Measurements from ENCODE around the gene IQGAP2. TPM values are rescaled to one million over a fixed set of nuclear protein-coding genes. Genes with fewer than 3 reads are reported as not detected.

IQGAP2 gene
- total RNA-seq, 2 experiments from 2014 or later, result 90.5 to 117 TPM

DNA sequence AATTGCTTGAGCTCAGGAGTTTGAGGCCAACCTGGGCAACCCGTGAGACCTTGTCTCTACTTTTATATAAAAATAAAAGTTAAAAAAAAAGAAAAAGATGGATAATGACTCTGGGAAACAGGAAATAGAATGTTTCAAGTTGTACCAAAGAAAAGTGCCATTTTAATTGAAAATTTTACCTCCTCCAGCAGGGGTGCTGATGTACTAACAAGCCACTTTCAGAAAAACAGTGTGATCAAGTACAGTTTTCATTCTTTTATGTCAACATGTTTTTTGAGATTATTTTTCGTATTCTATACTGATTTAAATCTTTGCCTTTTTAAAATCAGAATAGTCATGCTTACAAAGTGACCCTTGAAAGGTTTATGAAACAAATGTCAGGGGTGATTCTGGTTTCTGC is 343.6 kb downstream of the IQGAP2 start:
- POLR2A ChIA-PET, result no interaction called here

DNA sequence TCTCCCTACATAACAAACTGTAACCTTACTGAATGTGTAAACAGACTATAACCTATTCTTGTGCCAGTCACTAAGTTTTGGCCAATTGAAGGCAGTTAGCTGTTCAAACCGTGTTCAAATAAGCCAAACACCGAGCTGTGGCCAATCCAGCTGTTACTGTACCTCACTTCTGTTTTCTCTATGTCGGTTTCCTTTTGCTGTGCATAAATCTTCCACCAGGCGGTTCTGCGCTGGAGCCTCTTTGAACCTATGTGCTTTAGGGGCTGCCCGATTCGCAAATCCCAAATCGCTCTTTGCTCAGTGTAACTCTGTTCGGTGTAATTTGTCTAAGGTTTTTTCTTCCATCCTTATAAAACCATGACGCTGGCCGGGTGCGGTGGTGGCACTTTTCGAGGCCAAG is 344.6 kb downstream of the IQGAP2 start:
- no peak for DNase-seq
- ChIA-PET CTCF (no interaction called here), POLR2A (no interaction called here)
- Mint-ChIP-seq H3K4me3 (no peak overlapping the region), H3K4me1 (peaks cover 4% of the 10 kb centered on the region), H3K36me3 (ENCODE audit: low read depth) (no peaks in the 10 kb centered on the region), H3K9me3 (no peaks in the 10 kb centered on the region), H3K27me3 (peaks cover 13% of the 10 kb centered on the region), H3K27ac (no peak overlapping the region)

More for the DNA sequence above, 343.6 kb downstream of the IQGAP2 start:
- Mint-ChIP-seq H3K9me3 (no peaks in the 10 kb centered on the region), H3K4me1 (peaks cover 4% of the 10 kb centered on the region), H3K36me3 (ENCODE audit: low read depth) (no peaks in the 10 kb centered on the region), H3K27me3 (peaks cover 13% of the 10 kb centered on the region), H3K4me3 (no peak overlapping the region), H3K27ac (no peak overlapping the region)
- CTCF ChIA-PET, result interaction anchor here (1.3 kb wide), 1 partner anchor 9 kb away, joined by 3 read pairs; no protein-coding TSS in a partner anchor
- no peak for DNase-seq

DNA sequence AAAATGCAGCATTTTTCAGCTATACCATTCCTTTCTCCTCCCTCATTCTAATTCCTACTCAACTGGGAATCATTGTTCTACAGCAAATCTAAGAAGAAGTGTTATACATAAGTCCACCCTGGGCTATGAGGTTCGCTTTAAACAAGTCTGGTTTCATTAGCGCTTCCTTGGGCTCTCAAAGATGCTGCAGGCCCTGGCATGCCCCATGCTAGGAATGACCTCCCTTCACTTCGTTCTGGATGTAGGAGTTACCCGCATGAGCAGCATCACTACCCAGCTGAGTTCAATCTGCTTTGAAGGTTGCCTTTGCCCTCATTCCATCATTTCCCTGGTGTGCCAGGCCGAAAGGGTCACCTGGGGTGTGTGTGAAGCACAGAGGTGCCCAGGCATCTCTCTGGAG is 348.2 kb downstream of the IQGAP2 start:
- Mint-ChIP-seq H3K4me3 (no peak overlapping the region), H3K27me3 (peaks cover 14% of the 10 kb centered on the region), H3K9me3 (no peaks in the 10 kb centered on the region), H3K27ac (no peak overlapping the region), H3K4me1 (peaks cover 4% of the 10 kb centered on the region), H3K36me3 (ENCODE audit: low read depth) (no peaks in the 10 kb centered on the region)
- POLR2A ChIA-PET, result no interaction called here
- CTCF ChIA-PET, result interaction anchor here (0.8 kb wide), 1 partner anchor 11 kb away, joined by 3 read pairs; no protein-coding TSS in a partner anchor
- DNase-seq, result no peak

DNA sequence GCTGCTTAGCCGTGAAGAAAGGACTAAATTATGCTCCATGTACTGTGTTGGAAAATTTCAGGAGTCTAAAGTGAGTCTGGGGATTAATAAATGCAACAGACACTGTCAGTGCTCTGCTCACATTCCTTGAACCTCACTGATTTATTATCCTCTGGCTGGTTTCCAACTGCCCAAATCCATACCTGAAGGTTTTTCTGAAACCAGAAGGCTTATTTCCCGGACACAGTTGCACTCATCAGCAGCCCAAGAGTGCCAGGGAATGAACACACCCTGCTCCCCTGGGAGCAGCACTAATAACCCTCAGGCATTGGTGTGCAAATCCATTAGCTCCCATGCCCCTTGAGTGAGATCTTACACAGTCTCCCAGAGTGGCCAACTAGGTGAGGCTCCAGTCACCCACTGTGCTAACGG is 351.6 kb downstream of the IQGAP2 start:
- H3K36me3 Mint-ChIP-seq (ENCODE audit: low read depth), result no peaks in the 10 kb centered on the region
- POLR2A ChIA-PET, result no interaction called here
- H3K27me3 Mint-ChIP-seq, result peaks cover 8% of the 10 kb centered on the region
- no peaks in the 10 kb centered on the region for H3K4me1 Mint-ChIP-seq
- no peak for DNase-seq
- CTCF ChIA-PET, result interaction anchor here (0.9 to 1.8 kb wide), 2 partner anchors 8 to 14 kb away, joined by 3 to 6 read pairs; no protein-coding TSS in a partner anchor
- H3K9me3 Mint-ChIP-seq, result no peaks in the 10 kb centered on the region
- no peak overlapping the region for H3K27ac Mint-ChIP-seq
- H3K4me3 Mint-ChIP-seq, result no peak overlapping the region

DNA sequence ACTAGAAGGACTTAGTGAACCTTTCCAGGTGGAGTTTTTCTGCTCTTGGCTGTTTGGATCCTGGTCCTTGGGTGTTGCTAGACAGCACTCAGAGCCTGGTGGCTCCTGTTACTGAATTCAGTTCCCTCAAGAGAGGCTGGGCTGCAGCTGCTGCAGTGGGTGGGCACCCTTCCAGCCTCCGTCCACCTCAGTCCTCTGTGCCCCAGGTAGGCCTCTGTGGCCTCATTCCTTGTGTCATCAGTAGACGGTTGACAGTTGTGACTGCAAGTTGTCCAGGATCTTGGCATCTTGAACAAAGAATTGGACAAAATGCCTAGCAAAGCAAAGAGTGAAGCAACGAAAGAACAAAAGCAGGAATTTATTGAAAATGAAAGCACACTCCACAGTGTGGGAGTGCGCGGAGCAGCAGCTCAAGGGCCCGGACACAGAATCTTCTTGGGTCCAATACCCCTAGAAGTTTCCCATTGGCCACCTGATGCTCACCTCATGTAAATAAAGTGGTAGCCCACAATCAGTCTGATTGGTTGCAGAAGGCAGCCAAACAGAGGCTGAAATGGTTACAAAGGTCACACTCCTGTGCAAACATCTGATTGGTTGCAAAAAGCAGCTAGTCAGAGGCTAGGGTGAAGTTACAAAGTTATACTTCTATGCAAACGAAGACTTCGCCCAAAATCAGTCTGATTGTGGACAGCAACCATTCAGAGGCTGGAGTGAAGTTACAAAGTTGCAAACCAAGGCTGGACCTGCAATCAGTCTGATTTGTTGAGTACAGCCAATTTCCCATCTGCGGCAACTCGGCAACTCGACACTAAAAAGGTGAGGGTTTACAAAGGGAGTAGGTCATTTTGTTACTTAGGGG is 352.9 kb downstream of the IQGAP2 start:
- H3K36me3 Mint-ChIP-seq (ENCODE audit: low read depth), result no peaks in the 10 kb centered on the region
- no peak overlapping the region for H3K27ac Mint-ChIP-seq
- H3K27me3 Mint-ChIP-seq, result peaks cover 3% of the 10 kb centered on the region
- DNase-seq, result no peak
- H3K4me1 Mint-ChIP-seq, result no peaks in the 10 kb centered on the region
- H3K9me3 Mint-ChIP-seq, result no peaks in the 10 kb centered on the region
- CTCF ChIA-PET, result interaction anchor here (0.9 to 1.2 kb wide), 2 partner anchors 9 to 19 kb away, joined by 3 to 5 read pairs; no protein-coding TSS in a partner anchor
- POLR2A ChIA-PET, result no interaction called here
- H3K4me3 Mint-ChIP-seq, result no peak overlapping the region

DNA sequence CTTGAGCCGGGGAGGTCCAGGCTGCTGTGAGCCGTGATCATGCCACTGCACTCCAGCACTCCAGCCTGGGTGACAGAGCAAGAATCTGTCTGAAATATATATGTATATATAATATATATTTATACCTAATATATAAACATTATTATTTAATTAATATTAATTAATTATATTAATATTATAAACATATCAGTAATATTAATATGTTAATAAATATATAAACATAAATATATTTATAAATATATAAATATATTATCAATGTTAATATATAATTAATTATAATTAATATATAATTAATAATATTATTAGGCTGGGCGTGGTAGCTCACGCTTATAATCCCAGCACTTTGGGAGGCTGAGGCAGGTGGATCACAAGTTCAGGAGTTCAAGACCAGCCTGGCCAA is 354.0 kb downstream of the IQGAP2 start:
- ChIA-PET CTCF (interaction anchor here (2.0 kb wide), 1 partner anchor 18 kb away, joined by 5 read pairs; no protein-coding TSS in a partner anchor), POLR2A (no interaction called here)
- H3K4me3 Mint-ChIP-seq, result no peak overlapping the region
- H3K9me3 Mint-ChIP-seq, result no peaks in the 10 kb centered on the region
- no peaks in the 10 kb centered on the region for H3K36me3 Mint-ChIP-seq (ENCODE audit: low read depth)
- no peak overlapping the region for H3K27ac Mint-ChIP-seq
- DNase-seq, result no peak
- H3K27me3 Mint-ChIP-seq, result peaks cover 3% of the 10 kb centered on the region
- no peaks in the 10 kb centered on the region for H3K4me1 Mint-ChIP-seq

Other genes with a start within 250 kb of the IQGAP2 start
- gene F2RL2, start 220.1 kb downstream of the IQGAP2 start, total RNA-seq, result not detected